Epidermal melanocyte (primary cell): Measurements from ENCODE around the gene PTK6.
"Not testable (repeated sequence)": the region's sequence is repeated elsewhere in the genome, so short reads cannot be mapped to it uniquely, and the experiment has no call there.

Source experiments
- DNase-seq: peaks from one replicate; pipeline ENCODE4 v3.0.0; 2011; ENCODE audit warnings: low spot score; ENCODE audit not compliant: insufficient read length

Gene PTK6

DNA sequence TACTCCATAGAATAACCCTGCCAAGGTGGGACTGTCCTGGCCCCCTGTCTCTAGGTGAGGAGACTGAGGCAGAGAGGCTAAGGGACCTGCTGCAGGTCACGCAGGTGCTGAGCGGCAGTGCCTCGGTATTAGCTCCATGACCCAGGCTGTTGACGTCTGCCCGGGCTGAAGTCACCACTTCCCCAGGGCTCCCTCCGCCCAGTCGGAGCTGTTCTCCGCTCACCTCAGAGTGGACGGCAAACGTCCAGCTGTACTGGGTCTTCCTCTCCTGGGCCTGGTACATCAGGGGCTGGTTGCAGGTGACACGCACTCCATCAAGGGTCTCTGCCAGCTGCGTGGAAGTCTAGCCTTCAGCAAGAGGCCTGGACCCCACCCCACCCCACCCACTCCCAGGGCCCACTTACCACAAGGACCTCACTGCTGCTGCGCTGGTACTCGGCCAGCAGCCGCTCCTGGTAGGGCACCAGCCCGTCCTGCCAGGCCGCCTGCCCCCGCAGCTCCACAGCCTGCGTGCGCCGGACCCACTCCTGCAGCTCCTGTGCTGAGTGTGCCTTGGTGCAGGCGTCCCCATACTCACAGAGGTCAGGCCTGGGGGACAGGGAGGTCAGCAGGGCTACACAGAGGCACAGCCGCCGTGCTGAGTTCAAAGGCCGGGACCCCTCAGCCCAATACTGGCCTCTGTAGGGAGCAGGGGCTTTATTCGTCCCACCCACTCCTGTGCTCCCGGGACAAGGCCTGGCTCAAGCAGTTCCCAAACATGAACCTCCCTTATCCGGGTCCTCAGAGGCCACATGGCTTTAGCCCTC is 33.3 kb upstream of the PTK6 start:
- DNase-seq: no peak

DNA sequence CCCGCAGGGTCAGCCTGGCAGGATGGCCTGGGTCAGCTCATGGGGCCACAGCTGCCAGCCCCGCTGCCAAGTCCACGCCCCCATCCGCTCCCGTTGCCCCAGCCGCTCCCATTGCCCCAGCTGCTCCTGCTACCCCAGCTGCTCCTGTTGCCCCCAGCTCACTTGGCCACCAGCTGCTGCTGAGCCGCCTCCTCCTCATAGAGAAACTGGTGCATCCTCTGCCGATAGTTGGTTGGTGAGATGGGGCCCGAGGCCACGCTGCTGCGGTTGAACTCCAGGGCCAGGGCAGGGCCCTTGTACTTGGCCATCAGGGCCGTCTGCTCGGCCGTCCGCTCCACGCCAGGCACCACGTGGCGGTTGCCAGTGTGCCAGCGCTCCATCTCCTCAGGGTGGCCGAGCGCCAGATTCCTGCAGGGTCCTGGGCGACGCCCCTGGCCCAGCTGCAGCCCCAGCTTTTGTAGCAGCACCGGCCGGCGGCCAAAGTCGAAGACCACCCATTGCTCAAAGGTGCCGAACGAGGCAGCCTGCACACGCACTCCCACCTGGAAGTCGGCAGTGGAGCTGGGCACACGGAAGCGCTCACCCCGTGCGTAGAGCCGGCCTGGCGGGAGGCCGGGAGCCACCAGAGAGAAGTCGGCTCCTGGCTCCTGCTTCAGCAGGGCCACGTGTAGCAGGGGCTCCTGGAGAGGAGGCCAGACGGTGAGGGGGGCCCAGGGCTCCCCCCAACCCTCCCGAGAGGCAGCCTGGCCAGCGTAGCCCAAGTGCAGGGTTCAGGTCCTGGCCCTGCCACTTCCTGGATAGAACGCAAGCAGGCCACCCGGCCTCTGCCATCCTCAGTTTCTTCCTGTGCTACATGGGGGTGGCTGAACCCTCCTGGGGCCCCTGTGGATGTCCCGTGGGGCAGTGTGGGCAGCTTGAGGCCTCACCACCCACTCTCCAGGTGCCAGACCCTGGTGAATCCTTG is 32.1 kb upstream of the PTK6 start:
- no peak for DNase-seq

DNA sequence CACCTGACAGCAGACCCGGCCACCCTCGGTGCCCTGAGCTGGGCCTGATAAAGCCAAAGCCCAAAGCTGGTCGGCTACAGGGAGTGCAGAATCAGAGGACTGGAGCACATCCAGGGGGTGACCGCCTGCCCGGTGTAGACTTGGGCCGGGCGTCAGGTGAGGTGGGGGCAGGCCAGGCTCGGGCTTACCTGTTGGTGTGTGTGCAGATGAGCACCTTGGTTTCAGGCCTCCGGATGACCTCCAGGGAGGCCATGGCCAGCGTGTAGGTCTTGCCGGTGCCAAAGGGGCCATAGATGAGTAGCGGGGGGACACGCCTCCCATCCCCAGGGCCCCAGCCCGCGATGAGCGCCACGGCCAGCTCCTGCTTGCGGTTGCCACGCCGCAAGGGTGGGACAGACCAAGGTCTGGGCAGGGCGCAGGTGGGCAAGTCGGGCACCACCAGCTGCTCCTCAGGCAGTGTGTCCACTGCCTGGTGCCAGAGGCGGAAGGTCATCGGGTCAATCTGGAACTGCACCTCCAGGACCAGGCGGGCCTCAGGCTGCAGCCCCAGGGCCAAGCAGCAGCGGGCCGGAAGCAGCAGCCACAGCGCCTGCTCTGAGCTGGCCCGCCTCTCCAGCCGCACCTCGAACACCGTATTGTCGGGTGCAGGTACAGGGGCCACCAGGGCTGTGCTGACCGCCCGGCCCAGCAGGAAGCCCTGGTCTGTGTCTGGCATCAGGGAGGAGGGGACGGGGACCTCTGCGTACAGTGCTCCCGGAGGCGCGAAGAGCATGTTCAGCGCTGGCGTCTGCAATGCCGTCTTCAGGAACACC is 31.2 kb upstream of the PTK6 start:
- no peak for DNase-seq

DNA sequence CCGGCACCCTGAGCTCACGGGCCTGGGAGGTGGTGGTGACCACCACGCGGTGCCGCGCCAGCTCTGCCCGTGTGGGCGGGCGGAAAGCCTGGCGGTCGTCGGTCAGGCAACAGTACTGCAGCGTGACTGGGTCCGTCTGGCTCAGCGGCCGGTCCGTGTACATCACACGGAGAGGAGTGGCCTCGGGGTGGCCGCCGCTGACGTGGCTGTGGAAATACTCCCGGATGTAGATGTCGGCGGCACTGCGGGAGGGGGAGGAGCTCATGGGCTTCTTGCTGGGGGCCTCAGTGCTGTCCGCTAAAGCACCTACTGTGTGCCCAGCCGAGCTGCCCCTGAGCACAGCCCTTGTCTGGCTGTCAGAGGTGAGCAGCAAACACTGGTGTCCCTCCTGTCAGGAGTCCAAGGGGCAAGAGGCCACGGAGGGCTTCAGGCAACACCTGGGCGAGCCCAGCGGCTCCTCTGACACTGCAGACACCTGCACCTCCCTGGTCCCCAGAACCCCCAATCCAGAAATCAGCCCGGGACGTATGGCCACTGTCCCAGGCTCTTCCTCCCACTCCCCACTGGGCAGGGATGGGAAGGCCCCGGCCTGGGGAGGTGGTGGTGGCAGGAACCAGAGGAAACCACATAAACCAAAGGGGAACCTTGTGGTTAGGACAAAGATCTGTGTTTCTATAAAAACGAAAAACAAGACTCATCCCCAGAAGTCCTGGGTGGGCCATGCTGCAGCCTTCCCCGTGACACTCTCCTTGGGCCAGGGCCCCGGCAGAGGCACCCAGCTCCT is 30.4 kb upstream of the PTK6 start:
- no peak for DNase-seq

- DNase-seq: no peak
Observed at GRCh38 chr20:63567136-63567385, 29.9 kb upstream of the PTK6 start.

- DNase-seq: no peak
Observed at GRCh38 chr20:63566395-63567135, 29.4 kb upstream of the PTK6 start.

DNA sequence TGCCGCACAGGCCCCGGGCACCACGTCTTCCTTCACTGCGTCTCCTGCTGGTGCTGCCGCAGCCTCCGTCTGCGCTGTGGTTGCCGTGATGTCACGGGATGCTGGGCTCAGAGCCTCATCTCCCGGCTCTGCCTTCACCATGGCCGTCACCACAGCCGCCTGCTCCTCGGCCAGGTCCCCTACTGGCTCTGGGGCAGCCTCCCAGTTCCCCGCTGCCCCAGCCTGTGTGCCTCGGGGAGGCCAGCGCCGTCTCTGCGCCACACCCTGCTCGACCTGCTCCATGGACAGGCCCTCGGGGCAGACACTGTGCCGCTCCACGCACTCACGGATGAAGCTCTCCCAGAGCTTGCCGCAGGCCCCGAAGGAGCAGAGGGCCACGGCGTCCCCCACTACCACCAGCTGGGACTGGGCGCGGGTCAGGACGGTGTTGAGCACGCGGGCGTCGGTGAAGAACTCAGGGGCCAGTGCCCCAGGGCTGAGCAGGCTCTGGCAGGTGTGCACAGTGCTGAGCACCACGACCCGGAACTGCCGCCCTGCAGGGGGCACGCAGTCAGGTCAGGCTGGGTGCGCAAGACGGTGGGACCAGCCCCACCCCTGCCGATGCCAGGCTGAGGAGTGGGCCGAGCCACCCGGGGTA is 28.6 kb upstream of the PTK6 start:
- DNase-seq: no peak

GRCh38 chr20:63565021-63565698 is 28.0 kb upstream of the PTK6 start:
- no peak for DNase-seq

DNA sequence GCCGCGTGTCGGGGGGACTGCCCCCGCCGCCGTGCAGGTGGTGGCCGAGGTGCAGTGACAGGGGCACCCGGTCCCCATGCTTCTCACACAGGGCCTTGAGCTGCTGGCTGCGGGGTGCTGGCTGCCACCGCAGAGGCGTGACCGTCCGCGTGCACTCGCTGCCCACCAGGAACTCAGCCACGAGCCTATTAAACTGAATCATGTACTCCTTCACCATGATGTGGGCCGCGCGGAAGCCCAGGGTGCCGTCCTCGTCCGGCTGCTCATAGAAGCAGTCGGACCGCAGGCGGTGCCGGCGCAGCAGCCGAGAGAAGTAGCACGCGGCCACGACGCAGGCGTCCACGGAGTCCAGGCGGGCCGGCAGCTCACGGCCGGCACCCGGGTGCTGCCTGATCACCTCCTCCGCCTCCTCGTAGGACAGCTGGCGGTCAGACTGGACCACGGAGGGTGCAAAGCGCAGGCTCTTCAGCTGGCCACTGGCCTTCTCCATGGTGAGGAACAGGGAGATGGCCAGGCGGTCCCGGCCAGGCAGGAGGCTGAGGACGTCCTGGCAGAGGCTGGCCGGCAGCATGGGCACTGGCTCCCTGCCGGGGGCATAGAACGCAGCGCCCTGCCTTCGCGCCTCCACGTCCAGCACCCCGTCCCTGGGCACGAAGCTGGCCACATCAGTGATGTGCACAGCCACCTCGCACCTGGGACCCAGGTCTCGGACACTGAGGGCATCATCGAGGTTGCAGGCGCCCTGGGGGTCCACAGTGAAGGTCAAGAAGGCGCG is 27.0 kb upstream of the PTK6 start:
- no peak for DNase-seq

- no peak for DNase-seq
Observed at GRCh38 chr20:63563225-63563935, 26.2 kb upstream of the PTK6 start.

DNA sequence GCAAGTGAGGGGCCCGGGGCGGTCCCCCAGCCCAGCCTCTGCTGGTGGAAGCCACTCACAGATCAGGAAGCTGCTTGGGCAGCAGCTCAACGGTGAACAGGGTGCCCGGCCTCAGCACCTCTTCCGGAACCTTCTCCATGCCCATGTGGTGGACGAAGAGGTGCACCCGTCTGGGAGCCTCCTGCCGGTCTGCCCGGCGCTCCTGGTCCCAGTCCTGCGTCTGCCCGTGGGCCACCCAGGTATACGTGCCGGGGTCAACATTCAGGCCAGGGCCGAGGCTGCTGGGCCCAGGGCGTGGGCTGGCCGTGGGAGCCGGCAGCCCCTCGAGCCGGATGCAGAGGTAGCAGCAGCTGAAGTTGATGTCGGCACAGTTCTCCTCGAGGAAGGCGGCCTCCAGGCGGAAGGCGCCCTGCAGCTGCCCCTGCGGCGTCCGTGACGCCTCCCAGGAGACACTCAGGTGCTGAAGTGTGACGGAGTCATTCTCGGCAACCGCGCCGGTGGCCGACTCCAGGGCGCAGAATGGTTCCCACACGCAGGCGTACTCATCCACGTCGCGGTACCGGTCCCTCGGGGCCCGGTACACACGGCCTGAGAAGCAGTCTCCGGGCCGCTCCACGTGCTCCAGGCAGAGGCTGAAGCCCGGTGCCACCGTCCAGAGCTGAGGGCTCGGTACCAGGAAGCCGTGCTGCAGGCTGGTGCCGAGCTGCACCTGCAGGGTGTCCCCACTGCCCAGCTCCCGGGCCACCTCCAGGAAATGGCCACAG is 25.5 kb upstream of the PTK6 start:
- DNase-seq: no peak

GRCh38 chr20:63561624-63562396 is 24.6 kb upstream of the PTK6 start:
- DNase-seq: no peak

GRCh38 chr20:63560856-63561609 is 23.9 kb upstream of the PTK6 start:
- DNase-seq: no peak

DNA sequence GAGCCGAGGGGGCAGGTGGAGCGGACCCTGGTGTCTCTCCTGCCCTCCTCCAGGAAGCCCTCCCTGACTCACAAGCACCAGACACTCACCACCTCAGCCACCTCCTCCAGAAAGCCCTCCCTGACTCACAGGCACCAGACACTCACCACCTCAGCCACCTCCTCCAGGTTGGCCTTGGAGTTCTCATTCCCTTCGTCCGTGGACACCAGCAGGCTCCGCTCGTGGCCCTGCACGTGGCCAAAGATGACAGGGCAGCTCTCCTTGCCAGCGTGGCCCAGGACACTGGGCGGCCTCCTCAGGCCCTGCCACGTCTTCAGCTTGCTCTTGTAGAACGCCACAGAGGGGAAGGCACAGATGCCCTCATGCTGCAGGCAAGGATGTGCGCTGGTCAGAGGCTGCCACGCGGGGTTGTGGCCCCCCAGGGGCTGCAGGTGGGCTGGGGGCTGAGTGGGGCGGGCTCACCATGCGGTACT is 23.2 kb upstream of the PTK6 start:
- DNase-seq: no peak

- DNase-seq: not testable (repeated sequence)
Observed at GRCh38 chr20:63559485-63560332, 22.5 kb upstream of the PTK6 start.
